Neutrophil (primary cell): ENCODE data around the gene EFCAB3.

Experiments used
- H3K27ac ChIP-seq: fragments of 200-600 bp; sonication (generic); 2 replicates; pipeline ENCODE4 v1.5.1; 2016; ENCODE audit warnings: mild to moderate bottlenecking, moderate library complexity
- H3K27me3 ChIP-seq: fragments of 200-600 bp; sonication (generic); 2 replicates; pipeline ENCODE4 v1.6.0; 2016; ENCODE audit warnings: mild to moderate bottlenecking
- H3K36me3 ChIP-seq: fragments of 200-600 bp; sonication (generic); 2 replicates; pipeline ENCODE4 v1.5.1; 2017
- H3K4me1 ChIP-seq, 2 experiments: fragments of 200-600 bp in 1 of 2; sonication (generic) in 1 of 2; 1 replicate in 1 of 2; 2 replicates in 1 of 2; pipeline versions ENCODE4 v1.5.1 to v1.6.1; 2013 to 2016; ENCODE audit warnings: low read depth in 1 of 2, low read length in 1 of 2, mild to moderate bottlenecking in 1 of 2, moderate library complexity in 1 of 2; ENCODE audit not compliant: control insufficient read depth in 1 of 2, insufficient read depth in 1 of 2
- H3K4me3 ChIP-seq, 2 experiments: fragments of 200-600 bp in 1 of 2; sonication (generic) in 1 of 2; 1 replicate in 1 of 2; 2 replicates in 1 of 2; pipeline ENCODE4 v1.5.1; 2013 to 2016; ENCODE audit warnings: low read depth in 1 of 2, low read length in 1 of 2, mild to moderate bottlenecking in 1 of 2, moderate library complexity in 1 of 2
- H3K9me3 ChIP-seq: fragments of 200-600 bp; sonication (generic); 2 replicates; pipeline ENCODE4 v1.5.1; 2016
- CTCF ChIP-seq: fragments of 200-600 bp; sonication (generic); IDR thresholded peaks from 2 replicates; pipeline ENCODE4 v1.5.1; 2016; ENCODE audit warnings: antibody characterized with exemption

Gene EFCAB3

DNA sequence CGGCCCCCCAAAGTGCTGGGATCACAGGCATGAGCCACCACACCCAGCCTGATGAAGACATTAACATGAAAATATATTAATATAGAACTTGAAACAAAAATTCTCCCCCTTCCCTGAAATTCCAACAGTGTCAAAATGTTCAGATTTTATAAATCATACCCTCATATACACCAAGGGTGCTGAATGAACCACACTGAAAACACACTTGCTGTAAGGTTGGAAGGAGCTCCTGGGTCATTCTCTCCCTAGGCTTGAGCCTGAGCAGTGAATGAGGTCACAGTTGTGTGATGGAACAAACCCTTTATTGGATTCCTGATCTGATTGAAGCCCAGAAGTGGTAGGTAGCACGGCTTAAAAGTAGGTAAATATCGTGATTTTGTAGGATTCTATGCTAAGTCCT, at the start of gene EFCAB3:
Gene EFCAB3, plus strand, starts transcription at position 301 of the 400 bp plus-strand sequence. CDS start 2,427 bp downstream, outside the sequence.
- H3K36me3 ChIP-seq: no peaks in the 10 kb centered on the region
- H3K9me3 ChIP-seq: no peaks in the 10 kb centered on the region
- no peaks in the 10 kb centered on the region for H3K4me1 ChIP-seq
- peaks cover 57% of the 10 kb centered on the region for H3K27me3 ChIP-seq
- no peak within 1 kb of the TSS for H3K27ac ChIP-seq
- no peak for TF ChIP-seq CTCF
- H3K4me3 ChIP-seq: no peak within 1 kb of the TSS

- no peaks in the 10 kb centered on the region for H3K36me3 ChIP-seq
- H3K27ac ChIP-seq: no peak overlapping the region
- no peak for TF ChIP-seq CTCF
- no peak overlapping the region for H3K4me3 ChIP-seq
- H3K4me1 ChIP-seq: no peaks in the 10 kb centered on the region
- H3K9me3 ChIP-seq: no peaks in the 10 kb centered on the region
- H3K27me3 ChIP-seq: no peaks in the 10 kb centered on the region
These were observed 43.8 kb upstream of the EFCAB3 start for GRCh38 chr17:62336527-62336926.

GRCh38 chr17:62343764-62344270, 36.5 kb upstream of the EFCAB3 start:
- no peaks in the 10 kb centered on the region for H3K36me3 ChIP-seq
- H3K4me1 ChIP-seq: no peaks in the 10 kb centered on the region
- H3K27me3 ChIP-seq: peaks cover 18% of the 10 kb centered on the region
- no peak overlapping the region for H3K27ac ChIP-seq
- TF ChIP-seq CTCF: no peak
- no peaks in the 10 kb centered on the region for H3K9me3 ChIP-seq
- H3K4me3 ChIP-seq: no peak overlapping the region

DNA sequence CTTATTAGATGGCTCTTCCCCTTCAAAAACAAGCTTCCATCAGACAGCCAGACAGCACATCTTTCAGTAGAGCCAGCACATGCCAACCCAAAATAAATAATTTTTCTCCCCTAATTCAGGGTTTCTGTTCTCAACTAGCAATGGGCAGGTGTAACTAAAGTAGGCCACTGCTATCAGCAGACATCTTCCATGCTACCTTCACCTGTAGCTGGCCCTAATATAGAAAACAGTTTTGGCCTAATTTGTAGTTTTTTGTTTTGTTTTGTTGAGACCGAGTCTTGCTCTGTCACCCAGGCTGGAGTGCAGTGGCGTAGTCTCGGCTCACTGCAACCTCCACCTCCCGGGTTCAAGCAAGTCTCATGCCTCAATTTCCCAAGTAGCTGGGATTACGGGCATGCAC, 29.2 kb upstream of the EFCAB3 start:
- H3K27me3 ChIP-seq: peaks cover 24% of the 10 kb centered on the region
- H3K4me1 ChIP-seq: no peaks in the 10 kb centered on the region
- no peaks in the 10 kb centered on the region for H3K9me3 ChIP-seq
- no peaks in the 10 kb centered on the region for H3K36me3 ChIP-seq
- no peak overlapping the region for H3K27ac ChIP-seq
- TF ChIP-seq CTCF: no peak
- no peak overlapping the region for H3K4me3 ChIP-seq

DNA sequence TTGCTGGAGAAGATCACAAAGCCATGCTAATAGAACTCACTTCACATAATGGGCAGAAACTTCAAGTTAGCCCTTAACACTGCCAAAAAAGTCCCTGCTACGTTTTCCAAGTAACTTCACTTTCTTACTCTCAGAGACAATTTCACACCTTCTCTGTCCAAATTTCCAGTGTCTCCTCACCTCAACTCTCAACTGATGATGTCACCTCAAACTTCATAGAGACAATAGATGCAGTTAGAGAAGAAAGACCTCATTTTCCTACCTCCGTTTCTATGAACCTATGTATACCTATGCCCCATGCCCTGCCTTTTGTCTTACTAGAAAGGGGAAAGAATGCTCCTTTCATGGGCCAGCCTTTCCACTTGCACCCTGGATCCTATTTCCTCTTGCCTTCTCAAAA, 14.2 kb upstream of the EFCAB3 start:
- Histone ChIP-seq H3K27ac (no peak overlapping the region), H3K9me3 (no peaks in the 10 kb centered on the region), H3K4me1 (no peaks in the 10 kb centered on the region), H3K27me3 (peaks cover 7% of the 10 kb centered on the region), H3K4me3 (no peak overlapping the region), H3K36me3 (no peaks in the 10 kb centered on the region)
- no peak for TF ChIP-seq CTCF

DNA sequence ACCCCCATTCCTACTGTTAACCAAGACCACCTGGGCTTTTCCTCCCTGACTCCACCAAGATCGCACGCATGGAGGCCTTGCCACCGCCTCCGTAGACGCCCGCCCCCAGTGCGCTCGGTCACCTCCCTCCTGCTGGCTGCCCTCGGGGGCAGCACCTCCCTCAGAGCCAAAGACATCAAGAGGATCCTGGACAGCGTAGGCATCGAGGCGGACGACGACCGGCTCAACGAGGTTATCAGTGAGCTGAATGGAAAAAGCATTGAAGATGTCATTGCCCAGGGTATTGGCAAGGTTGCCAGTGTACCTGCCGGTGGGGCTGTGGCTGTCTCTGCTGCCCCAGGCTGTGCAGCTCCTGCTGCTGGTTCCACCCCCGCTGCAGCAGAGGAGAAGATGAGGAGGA, 1.2 kb downstream of the EFCAB3 start:
- H3K36me3 ChIP-seq: no peaks in the 10 kb centered on the region
- TF ChIP-seq CTCF: no peak
- no peak overlapping the region for H3K27ac ChIP-seq
- peaks cover 52% of the 10 kb centered on the region for H3K27me3 ChIP-seq
- no peaks in the 10 kb centered on the region for H3K4me1 ChIP-seq
- H3K4me3 ChIP-seq: no peak overlapping the region
- H3K9me3 ChIP-seq: no peaks in the 10 kb centered on the region
